ENCODE measurements around the gene COASY.

Gene COASY

DNA sequence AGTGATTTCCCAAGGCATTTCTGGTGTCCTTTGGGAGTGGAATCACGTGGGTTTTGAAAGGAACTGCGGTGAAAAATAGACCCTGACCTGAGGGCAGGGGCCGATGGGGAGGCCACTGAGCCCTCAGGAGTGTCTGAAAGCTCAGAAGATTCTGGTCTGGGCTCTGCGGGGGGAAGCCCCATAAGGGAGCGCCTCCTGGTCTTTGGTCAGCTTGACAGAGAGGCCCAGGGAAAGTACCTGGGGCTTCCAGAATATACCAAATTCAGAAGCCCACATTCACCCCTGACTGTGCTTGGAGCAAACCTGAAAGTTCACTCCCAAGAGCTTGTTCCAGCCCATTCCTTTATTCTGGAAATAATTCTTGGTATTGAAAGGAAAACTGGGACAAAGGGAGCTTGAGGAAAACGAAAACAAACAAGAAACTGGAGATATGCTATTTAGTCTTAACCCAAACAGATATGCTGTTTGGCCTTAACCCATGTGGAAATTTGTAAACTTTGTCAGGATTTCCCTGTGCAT is 49.2 kb upstream of the COASY start:
- no peak for TF ChIP-seq ZNF565 (CRISPR knock-in tag; conservative IDR thresholded peaks at IDR 0.05; ENCODE audit: low read depth)
- no peak for TF ChIP-seq CSDC2 (CRISPR knock-in tag; IDR thresholded peaks at IDR 0.05)
- no peak for TF ChIP-seq ZFP30 (CRISPR knock-in tag; IDR thresholded peaks at IDR 0.05)
- no peak for ATAC-seq

DNA sequence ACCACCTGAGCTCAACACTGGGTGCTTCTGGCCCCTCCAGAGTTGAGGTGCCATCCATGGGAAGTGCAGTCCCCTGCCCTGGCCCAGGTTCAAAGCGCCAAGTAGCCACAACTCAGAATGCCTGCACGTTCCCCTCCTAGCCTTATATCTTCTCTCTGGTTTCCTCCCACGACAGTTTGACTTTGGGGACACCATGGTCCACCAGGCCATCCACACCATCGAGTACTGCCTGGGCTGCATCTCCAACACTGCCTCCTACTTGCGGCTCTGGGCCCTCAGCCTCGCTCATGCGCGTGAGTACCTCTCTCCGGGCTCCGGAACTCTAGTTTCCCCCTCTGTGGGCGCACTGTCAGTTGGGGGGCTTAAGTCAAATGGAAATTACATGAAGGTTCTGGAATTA is 48.3 kb upstream of the COASY start:
- no peak for TF ChIP-seq ARNTL (CRISPR knock-in tag; IDR thresholded peaks at IDR 0.05; ENCODE audit: borderline replicate concordance, low read depth)
- TF ChIP-seq OSR1 (CRISPR knock-in tag; IDR thresholded peaks at IDR 0.05), result no peak
- TF ChIP-seq, protein P1, sequence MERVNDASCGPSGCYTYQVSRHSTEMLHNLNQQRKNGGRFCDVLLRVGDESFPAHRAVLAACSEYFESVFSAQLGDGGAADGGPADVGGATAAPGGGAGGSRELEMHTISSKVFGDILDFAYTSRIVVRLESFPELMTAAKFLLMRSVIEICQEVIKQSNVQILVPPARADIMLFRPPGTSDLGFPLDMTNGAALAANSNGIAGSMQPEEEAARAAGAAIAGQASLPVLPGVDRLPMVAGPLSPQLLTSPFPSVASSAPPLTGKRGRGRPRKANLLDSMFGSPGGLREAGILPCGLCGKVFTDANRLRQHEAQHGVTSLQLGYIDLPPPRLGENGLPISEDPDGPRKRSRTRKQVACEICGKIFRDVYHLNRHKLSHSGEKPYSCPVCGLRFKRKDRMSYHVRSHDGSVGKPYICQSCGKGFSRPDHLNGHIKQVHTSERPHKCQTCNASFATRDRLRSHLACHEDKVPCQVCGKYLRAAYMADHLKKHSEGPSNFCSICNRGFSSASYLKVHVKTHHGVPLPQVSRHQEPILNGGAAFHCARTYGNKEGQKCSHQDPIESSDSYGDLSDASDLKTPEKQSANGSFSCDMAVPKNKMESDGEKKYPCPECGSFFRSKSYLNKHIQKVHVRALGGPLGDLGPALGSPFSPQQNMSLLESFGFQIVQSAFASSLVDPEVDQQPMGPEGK (CRISPR knock-in tag; IDR thresholded peaks at IDR 0.05; ENCODE audit: borderline replicate concordance), result no peak
- TF ChIP-seq, protein P2, sequence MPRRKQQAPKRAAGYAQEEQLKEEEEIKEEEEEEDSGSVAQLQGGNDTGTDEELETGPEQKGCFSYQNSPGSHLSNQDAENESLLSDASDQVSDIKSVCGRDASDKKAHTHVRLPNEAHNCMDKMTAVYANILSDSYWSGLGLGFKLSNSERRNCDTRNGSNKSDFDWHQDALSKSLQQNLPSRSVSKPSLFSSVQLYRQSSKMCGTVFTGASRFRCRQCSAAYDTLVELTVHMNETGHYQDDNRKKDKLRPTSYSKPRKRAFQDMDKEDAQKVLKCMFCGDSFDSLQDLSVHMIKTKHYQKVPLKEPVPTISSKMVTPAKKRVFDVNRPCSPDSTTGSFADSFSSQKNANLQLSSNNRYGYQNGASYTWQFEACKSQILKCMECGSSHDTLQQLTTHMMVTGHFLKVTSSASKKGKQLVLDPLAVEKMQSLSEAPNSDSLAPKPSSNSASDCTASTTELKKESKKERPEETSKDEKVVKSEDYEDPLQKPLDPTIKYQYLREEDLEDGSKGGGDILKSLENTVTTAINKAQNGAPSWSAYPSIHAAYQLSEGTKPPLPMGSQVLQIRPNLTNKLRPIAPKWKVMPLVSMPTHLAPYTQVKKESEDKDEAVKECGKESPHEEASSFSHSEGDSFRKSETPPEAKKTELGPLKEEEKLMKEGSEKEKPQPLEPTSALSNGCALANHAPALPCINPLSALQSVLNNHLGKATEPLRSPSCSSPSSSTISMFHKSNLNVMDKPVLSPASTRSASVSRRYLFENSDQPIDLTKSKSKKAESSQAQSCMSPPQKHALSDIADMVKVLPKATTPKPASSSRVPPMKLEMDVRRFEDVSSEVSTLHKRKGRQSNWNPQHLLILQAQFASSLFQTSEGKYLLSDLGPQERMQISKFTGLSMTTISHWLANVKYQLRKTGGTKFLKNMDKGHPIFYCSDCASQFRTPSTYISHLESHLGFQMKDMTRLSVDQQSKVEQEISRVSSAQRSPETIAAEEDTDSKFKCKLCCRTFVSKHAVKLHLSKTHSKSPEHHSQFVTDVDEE (CRISPR knock-in tag; IDR thresholded peaks at IDR 0.05), result no peak
- TF ChIP-seq ZNF8 (CRISPR knock-in tag; IDR thresholded peaks at IDR 0.05), result no peak
- TF ChIP-seq ZNF70 (CRISPR knock-in tag; IDR thresholded peaks at IDR 0.05), result no peak
- TF ChIP-seq PPARA (CRISPR knock-in tag; IDR thresholded peaks at IDR 0.05; ENCODE audit: borderline replicate concordance), result no peak
- no peak for TF ChIP-seq TCF4 (CRISPR knock-in tag; IDR thresholded peaks at IDR 0.05; ENCODE audit: borderline replicate concordance)
- TF ChIP-seq, protein P3, sequence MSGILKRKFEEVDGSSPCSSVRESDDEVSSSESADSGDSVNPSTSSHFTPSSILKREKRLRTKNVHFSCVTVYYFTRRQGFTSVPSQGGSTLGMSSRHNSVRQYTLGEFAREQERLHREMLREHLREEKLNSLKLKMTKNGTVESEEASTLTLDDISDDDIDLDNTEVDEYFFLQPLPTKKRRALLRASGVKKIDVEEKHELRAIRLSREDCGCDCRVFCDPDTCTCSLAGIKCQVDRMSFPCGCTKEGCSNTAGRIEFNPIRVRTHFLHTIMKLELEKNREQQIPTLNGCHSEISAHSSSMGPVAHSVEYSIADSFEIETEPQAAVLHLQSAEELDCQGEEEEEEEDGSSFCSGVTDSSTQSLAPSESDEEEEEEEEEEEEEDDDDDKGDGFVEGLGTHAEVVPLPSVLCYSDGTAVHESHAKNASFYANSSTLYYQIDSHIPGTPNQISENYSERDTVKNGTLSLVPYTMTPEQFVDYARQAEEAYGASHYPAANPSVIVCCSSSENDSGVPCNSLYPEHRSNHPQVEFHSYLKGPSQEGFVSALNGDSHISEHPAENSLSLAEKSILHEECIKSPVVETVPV (CRISPR knock-in tag; IDR thresholded peaks at IDR 0.05), result no peak
- no peak for TF ChIP-seq ZNF565 (CRISPR knock-in tag; conservative IDR thresholded peaks at IDR 0.05; ENCODE audit: low read depth)
- no peak for TF ChIP-seq ISL1 (CRISPR knock-in tag; IDR thresholded peaks at IDR 0.05)
- no peak for TF ChIP-seq CSDC2 (CRISPR knock-in tag; IDR thresholded peaks at IDR 0.05)
- no peak for TF ChIP-seq GLIS3 (CRISPR knock-in tag; IDR thresholded peaks at IDR 0.05)

DNA sequence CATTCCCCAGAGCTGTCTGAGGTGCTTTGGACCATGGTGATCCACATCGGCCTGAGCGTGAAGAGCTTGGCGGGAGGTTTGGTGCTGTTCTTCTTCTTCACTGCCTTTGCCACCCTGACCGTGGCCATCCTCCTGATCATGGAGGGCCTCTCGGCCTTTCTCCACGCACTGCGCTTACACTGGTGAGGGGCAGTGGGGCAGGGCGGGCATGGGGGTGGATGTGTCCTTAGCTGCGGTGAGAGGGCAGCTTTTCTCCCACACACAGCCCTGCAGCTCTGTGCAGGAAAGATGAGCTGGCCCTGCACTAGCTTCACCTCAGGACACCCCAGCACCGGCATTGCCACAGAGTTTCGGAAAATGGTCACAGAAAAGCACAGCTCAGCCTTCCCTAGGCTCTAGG is 47.7 kb upstream of the COASY start:
- no peak for ATAC-seq
- no peak for TF ChIP-seq ZFP3 (CRISPR knock-in tag; IDR thresholded peaks at IDR 0.05)
- TF ChIP-seq ZC3H10 (CRISPR knock-in tag; IDR thresholded peaks at IDR 0.05), result no peak
- no peak for TF ChIP-seq ESRRG (CRISPR knock-in tag; IDR thresholded peaks at IDR 0.05)
- no peak for TF ChIP-seq PPARA (CRISPR knock-in tag; IDR thresholded peaks at IDR 0.05; ENCODE audit: borderline replicate concordance)

More for the DNA sequence above, 48.3 kb upstream of the COASY start:
- no peak for ATAC-seq

DNA sequence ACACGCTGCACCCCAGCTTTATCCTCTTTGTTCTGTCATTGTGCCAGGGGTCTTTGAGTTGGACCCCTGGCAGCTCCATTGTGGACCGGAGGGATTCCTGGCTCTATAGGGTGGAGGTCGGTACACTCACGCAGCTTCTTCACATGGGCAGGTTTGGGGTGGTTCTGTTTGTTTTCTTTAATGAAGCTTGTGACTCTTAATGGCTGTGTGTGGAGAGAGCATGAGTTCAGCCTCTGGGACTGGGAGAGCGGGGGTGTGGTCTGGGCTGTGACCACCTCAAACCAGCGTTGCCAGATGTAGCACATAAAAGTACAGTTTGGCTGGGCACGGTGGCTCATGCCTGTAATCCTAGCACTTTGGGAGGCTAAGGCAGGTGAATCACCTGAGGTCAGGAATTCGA is 47.1 kb upstream of the COASY start:
- TF ChIP-seq TOX (CRISPR knock-in tag; IDR thresholded peaks at IDR 0.05; ENCODE audit: borderline replicate concordance), result no peak
- no peak for TF ChIP-seq OSR1 (CRISPR knock-in tag; IDR thresholded peaks at IDR 0.05)
- TF ChIP-seq, protein P3 (CRISPR knock-in tag; IDR thresholded peaks at IDR 0.05), result no peak
- no peak for ATAC-seq

DNA sequence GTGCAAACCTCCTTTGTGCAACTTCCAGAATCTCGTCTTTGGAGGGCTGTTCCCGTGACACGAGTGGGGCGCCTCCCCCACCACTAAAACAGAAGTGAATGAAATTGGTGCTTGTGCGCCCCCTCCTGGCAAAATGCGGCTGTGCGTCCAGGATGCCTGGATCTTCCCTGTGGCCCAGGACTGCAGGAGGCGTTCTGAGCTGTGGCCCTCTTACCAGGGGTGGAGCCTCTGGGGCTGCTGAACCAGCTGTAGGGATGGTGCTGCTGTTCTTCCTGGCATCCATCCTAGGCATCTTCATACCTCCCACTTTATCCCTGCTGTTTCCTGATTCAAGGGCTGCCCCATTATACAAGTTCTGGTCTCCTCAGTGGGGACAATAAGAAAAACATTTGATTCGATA is 44.4 kb upstream of the COASY start:
- peak; percentile 80 for ATAC-seq
- TF ChIP-seq, protein P4, sequence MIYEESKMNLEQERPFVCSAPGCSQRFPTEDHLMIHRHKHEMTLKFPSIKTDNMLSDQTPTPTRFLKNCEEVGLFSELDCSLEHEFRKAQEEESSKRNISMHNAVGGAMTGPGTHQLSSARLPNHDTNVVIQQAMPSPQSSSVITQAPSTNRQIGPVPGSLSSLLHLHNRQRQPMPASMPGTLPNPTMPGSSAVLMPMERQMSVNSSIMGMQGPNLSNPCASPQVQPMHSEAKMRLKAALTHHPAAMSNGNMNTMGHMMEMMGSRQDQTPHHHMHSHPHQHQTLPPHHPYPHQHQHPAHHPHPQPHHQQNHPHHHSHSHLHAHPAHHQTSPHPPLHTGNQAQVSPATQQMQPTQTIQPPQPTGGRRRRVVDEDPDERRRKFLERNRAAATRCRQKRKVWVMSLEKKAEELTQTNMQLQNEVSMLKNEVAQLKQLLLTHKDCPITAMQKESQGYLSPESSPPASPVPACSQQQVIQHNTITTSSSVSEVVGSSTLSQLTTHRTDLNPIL (CRISPR knock-in tag; IDR thresholded peaks at IDR 0.05; ENCODE audit: low read depth), result no peak
- TF ChIP-seq, protein P3 (CRISPR knock-in tag; IDR thresholded peaks at IDR 0.05), result no peak
- TF ChIP-seq TCF4 (CRISPR knock-in tag; IDR thresholded peaks at IDR 0.05; ENCODE audit: borderline replicate concordance) (no peak), ZC3H10 (CRISPR knock-in tag; IDR thresholded peaks at IDR 0.05) (no peak)
- TF ChIP-seq, protein P1 (CRISPR knock-in tag; IDR thresholded peaks at IDR 0.05; ENCODE audit: borderline replicate concordance), result peak; percentile 48; the same call in 1 of the 2 replicates

Measured in SK-N-SH treated with all-trans-retinoic acid at 6 μM for 48 hours (cell line).